Measurements from ENCODE around the gene GNAL. TPM values are rescaled to one million over a fixed set of nuclear protein-coding genes. Genes with fewer than 3 reads are reported as not detected.
A peak's percentile ranks its signal among the peaks of the same experiment; 100 is the strongest.

The GNAL gene
- total RNA-seq, 1 donor from 2014 or later = 26.8 TPM

- no peaks in the 10 kb centered on the region for H3K36me3 ChIP-seq
- no peak overlapping the region for H2AFZ ChIP-seq (replicated peaks)
- no peaks in the 10 kb centered on the region for H3K79me2 ChIP-seq (ENCODE audit: low read depth)
- Mint-ChIP-seq H3K4me1 (peaks cover 7% of the 10 kb centered on the region), H3K27me3 (ENCODE audit: insufficient read depth, low read depth) (peaks cover 6% of the 10 kb centered on the region), H3K9me3 (no peaks in the 10 kb centered on the region), H3K27ac (no peak overlapping the region), H3K4me3 (no peak overlapping the region), H3K36me3 (peaks cover 5% of the 10 kb centered on the region)
- no peaks in the 10 kb centered on the region for H3K27me3 ChIP-seq
- no peak overlapping the region for H3K4me2 ChIP-seq
- H4K20me1 ChIP-seq (ENCODE audit: low read depth) = no peaks in the 10 kb centered on the region
- H3K9me3 ChIP-seq (ENCODE audit: low read depth) = no peaks in the 10 kb centered on the region
- no peak overlapping the region for H3K4me3 ChIP-seq
- H3K9ac ChIP-seq = no peak overlapping the region
- H3K4me1 ChIP-seq = no peaks in the 10 kb centered on the region
- no peak for TF ChIP-seq EZH2phosphoT487 (IDR thresholded peaks at IDR 0.05)
- no peak for TF ChIP-seq EZH2 (IDR thresholded peaks at IDR 0.05)
- no peak for TF ChIP-seq CTCF (IDR thresholded peaks at IDR 0.05)
- no peaks in the 10 kb centered on the region for H3F3A ChIP-seq (ENCODE audit: low read depth)
- H3K27ac ChIP-seq = no peak overlapping the region
- no peak for DNase-seq (ENCODE audit: low spot score)
These were observed 175.4 kb downstream of the GNAL start for GRCh38 chr18:11864471-11864870.

GRCh38 chr18:11865071-11865470 lies 176.0 kb downstream of the GNAL start:
- Histone ChIP-seq H3K4me1 (no peaks in the 10 kb centered on the region), H3K27ac (no peak overlapping the region), H3K27me3 (no peaks in the 10 kb centered on the region), H3K4me2 (no peak overlapping the region), H3K4me3 (no peak overlapping the region), H3K36me3 (no peaks in the 10 kb centered on the region), H3K9me3 (ENCODE audit: low read depth) (no peaks in the 10 kb centered on the region), H3K79me2 (ENCODE audit: low read depth) (no peaks in the 10 kb centered on the region), H2AFZ (replicated peaks) (no peak overlapping the region), H3F3A (ENCODE audit: low read depth) (no peaks in the 10 kb centered on the region), H4K20me1 (ENCODE audit: low read depth) (no peaks in the 10 kb centered on the region), H3K9ac (no peak overlapping the region)
- Mint-ChIP-seq H3K36me3 (peaks cover 5% of the 10 kb centered on the region), H3K27me3 (ENCODE audit: insufficient read depth, low read depth) (peaks cover 6% of the 10 kb centered on the region), H3K4me1 (peaks cover 7% of the 10 kb centered on the region), H3K4me3 (no peak overlapping the region), H3K27ac (no peak overlapping the region), H3K9me3 (no peaks in the 10 kb centered on the region)
- no peak for DNase-seq (ENCODE audit: low spot score)
- TF ChIP-seq EZH2 (IDR thresholded peaks at IDR 0.05) = no peak
- no peak for TF ChIP-seq EZH2phosphoT487 (IDR thresholded peaks at IDR 0.05)
- TF ChIP-seq CTCF (IDR thresholded peaks at IDR 0.05) = no peak

GRCh38 chr18:11866329-11866728 lies 177.3 kb downstream of the GNAL start:
- Histone ChIP-seq H4K20me1 (ENCODE audit: low read depth) (no peaks in the 10 kb centered on the region), H3K4me3 (no peak overlapping the region), H3F3A (ENCODE audit: low read depth) (no peaks in the 10 kb centered on the region), H3K79me2 (ENCODE audit: low read depth) (no peaks in the 10 kb centered on the region), H3K4me1 (no peaks in the 10 kb centered on the region), H2AFZ (replicated peaks) (no peak overlapping the region), H3K9ac (no peak overlapping the region), H3K9me3 (ENCODE audit: low read depth) (no peaks in the 10 kb centered on the region), H3K4me2 (no peak overlapping the region), H3K36me3 (no peaks in the 10 kb centered on the region), H3K27ac (no peak overlapping the region), H3K27me3 (no peaks in the 10 kb centered on the region)
- peaks cover 5% of the 10 kb centered on the region for H3K36me3 Mint-ChIP-seq
- peak overlapping the region; percentile 34 for H3K27ac Mint-ChIP-seq
- peaks cover 2% of the 10 kb centered on the region for H3K27me3 Mint-ChIP-seq (ENCODE audit: insufficient read depth, low read depth)
- H3K4me3 Mint-ChIP-seq = no peak overlapping the region
- peaks cover 7% of the 10 kb centered on the region for H3K4me1 Mint-ChIP-seq
- TF ChIP-seq EZH2phosphoT487 (IDR thresholded peaks at IDR 0.05) = no peak
- no peak for TF ChIP-seq CTCF (IDR thresholded peaks at IDR 0.05)
- TF ChIP-seq EZH2 (IDR thresholded peaks at IDR 0.05) = no peak
- no peak for DNase-seq (ENCODE audit: low spot score)
- H3K9me3 Mint-ChIP-seq = no peaks in the 10 kb centered on the region

Data from neural progenitor cell (in vitro differentiated cells).